SHP77 treated with DMSO at 0.1 percent for 48 hours (cell line): ENCODE results near the gene RFX1.
"Not testable (repeated sequence)": the region's sequence is repeated elsewhere in the genome, so short reads cannot be mapped to it uniquely, and the experiment has no call there.

Experiments
- DNase-seq: peaks from one replicate; lab custom pipeline; 2025; lab: John Stamatoyannopoulos, UW

RFX1 gene

GRCh38 chr19:13935765-13936510 lies 70.2 kb downstream of the RFX1 start:
- no peak for DNase-seq

- no peak for DNase-seq
Observed at GRCh38 chr19:13934785-13935109, 71.4 kb downstream of the RFX1 start.

DNA sequence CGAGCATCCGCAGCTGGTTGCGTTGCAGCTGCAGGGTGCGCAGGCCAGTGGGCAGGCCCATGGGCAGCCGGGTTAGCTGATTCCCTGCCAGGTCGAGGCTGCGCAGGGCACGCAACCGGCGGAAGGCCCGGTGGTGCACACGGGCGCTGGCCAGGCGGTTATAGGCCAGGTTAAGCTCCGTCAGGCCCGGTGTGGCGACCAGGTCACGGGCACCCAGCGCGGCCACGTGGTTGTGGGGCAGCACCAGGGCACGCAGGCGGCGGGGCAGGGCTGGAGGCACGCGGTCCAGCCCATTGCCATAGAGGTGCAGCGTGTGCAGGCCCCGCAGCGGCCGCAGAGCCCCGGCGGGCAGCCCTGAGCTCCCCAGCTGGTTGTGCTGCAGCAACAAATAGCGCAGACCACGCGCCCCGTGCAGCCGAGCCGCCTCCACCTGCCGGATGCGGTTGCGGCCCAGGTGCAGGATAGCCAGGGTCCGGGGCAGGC lies 73.2 kb downstream of the RFX1 start:
- DNase-seq: peak; percentile 17

DNA sequence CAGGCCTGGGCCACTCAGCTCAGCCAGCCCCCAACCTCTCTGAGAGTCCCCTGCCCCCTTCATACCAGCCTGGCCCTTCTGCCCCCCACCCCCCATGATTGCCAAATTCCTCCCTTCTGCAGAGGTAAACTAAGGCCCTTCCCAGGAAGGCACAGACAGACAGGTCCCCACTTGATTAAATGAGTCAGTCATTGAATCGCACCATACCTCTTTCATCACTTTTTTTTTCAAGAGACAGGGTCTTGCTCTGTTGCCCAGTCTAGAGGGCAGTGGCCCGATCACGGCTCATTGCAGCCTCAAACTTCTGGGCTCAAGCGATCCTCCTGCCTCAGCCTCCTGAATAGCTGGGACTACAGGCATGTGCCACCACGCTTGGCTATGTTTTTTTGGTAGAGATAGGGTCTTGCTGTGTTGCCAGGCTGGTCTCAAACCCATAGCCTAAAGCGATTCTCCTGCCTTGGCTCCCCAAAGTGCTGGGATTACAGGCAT lies 73.9 kb downstream of the RFX1 start:
- no peak for DNase-seq

GRCh38 chr19:13931391-13932148 lies 74.5 kb downstream of the RFX1 start:
- no peak for DNase-seq

GRCh38 chr19:13930402-13930801 lies 75.7 kb downstream of the RFX1 start:
- no peak for DNase-seq

DNA sequence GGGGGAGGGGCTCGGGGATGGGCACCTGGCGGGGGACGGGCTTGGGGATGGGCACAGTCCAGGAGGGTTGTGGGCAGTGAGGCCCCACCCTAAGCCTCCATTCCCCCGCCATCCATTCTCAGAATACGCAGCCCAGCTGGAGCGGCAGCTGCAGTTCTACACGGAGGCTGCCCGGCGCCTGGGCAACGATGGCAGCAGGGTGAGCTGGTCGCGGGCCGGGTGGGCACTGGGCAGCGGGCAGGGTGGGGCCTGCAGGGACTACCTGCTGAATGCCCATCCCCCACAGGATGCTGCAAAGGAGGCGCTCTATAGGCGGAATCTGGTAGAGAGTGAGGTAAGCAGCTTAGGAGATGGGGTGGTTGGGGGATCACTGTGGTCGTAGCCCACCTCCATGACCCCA lies 76.2 kb downstream of the RFX1 start:
- no peak for DNase-seq

DNA sequence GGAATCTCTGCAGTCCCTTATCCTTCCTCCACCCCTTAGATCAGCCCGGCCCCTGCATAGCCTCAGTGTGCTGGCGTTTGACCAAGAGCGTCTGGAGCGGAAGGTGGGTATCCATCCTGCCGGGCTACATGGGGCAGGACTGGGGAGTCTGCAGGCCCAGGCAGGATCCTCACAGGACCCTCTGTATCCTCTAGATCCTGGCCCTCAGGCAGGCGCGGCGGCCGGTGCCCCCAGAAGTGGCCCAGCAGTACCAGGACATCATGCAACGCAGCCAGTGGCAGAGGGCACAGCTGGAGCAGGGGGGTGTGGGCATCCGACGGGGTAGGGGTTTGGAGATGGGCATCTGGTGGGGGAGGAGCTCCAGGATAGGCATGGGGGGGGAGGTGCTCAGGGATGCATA lies 76.8 kb downstream of the RFX1 start:
- no peak for DNase-seq

GRCh38 chr19:13926715-13927114 lies 79.4 kb downstream of the RFX1 start:
- DNase-seq: no peak

DNA sequence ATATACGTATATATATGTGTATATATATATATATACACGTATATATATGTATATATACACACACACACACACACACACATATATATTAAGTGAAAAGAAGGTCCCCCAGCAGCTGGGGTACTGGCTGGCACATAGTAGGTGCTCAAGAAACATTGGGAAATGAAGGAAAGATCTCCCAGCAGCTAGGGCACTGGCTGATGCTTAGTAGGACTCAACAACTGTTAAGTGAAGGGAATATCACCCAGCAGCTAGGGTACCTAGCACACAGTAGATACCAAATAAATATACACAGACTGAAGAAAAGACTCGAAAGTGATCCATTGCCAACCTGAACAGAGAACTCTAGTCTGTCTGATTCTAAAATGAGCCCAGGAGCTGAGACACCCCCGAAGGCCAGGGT lies 80.1 kb downstream of the RFX1 start:
- no peak for DNase-seq

DNA sequence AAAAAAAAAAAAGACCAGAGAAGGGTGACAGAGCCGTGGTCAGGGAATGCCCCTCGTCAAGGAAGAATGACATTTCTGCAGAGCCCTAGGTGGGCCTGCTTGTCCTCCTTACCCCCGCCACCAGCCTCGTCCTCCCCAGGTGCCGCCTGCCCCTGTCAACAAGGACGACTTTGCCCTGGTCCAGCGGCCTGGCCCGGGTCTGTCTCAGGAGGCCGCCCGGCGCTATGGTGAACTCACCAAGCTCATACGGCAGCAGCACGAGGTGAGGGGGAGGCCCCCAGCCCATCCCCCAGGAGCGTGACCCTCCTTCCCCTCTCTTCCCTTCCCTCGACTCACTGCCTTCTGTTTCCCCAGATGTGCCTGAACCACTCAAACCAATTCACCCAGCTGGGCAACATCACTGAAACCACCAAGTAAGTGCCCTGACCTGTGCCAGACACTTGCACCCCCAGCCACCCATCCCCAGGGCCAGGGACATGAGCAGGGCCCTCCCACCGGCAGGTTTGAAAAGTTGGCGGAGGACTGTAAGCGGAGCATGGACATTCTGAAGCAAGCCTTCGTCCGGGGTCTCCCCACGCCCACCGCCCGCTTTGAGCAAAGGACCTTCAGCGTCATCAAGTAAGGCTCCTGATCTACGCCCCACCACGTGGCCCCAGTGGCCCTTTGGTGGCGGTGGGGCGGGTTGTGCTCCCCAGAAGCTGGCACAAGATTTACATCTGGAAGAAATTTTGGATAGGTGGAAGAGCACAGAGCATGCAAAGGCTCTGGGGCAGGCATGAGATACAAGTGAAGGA lies 82.7 kb downstream of the RFX1 start:
- DNase-seq: no peak

- DNase-seq: not testable (repeated sequence)
Observed at GRCh38 chr19:13922118-13922517, 84.0 kb downstream of the RFX1 start.

DNA sequence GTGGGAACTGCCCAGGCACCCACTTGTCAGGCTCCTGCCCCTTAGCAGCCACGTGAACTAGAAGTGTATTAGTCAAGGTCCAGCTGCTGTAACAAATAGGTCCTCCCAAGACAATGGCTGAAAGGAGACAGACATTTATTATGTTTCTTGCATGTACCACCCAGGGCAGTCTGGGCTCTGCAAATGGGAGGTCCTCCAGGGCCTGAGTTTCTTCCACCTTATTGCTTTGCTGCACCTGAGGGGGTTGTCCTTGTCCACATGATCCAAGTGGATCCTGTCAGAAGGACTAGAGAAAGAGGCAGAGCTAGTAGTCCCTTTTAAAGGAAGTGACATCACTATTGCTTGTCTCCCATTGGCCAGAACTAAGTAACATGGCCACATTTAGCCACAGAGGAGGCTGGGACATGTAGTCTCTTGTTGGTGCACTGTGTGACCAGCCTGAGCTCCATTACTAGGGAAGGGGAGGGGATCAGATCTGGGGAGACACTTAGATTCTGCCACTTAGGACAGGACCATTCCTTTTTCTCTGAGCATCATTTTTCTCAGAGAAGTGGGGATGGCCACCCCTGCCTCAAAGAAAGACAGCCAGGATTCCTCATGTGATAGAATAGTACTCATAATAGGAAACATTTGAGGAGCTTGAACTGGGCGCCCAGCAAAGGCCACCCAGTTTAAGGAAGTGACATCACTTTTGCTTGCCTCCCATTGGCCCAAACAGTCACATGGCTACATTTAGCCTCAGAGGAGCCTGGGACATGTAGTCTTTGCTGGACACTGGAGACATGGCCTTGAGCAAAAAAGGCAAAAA lies 85.0 kb downstream of the RFX1 start:
- DNase-seq: peak; percentile 4

DNA sequence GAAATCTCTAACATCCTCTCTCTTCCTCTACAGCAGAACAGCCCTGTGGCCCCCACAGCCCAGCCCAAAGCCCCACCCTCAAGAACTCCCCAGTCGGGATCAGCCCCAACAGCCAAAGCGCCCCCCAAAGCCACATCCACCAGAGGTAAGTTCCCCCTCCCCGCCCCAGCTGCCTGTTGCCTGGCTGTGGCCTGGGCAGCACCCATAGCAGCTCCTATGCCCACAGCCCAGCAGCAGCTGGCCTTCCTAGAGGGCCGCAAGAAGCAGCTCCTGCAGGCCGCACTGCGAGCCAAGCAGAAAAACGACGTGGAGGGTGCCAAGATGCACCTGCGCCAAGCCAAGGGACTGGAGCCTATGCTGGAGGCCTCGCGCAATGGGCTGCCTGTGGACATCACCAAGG lies 85.6 kb downstream of the RFX1 start:
- no peak for DNase-seq

GRCh38 chr19:13918726-13919411 lies 87.3 kb downstream of the RFX1 start:
- no peak for DNase-seq

GRCh38 chr19:13917888-13918406 lies 88.2 kb downstream of the RFX1 start:
- no peak for DNase-seq

GRCh38 chr19:13914777-13915176 lies 91.3 kb downstream of the RFX1 start:
- no peak for DNase-seq

DNA sequence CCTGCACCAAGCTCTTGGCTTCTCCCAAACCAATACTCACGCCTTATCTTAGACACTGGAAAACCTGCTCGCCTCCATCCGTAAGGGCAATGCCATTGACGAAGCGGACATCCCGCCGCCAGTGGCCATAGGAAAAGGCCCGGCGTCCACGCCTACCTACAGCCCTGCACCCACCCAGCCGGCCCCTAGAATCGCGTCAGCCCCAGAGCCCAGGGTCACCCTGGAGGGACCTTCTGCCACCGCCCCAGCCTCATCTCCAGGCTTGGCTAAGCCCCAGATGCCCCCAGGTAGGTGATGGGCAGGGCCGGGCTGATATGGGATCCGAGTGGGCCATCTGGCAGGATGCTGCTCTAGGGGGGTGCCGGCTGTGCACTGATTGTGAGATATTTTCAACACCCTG lies 92.8 kb downstream of the RFX1 start:
- DNase-seq: no peak
